HCT116 (cell line): ENCODE measurements around the gene SLC22A23. TPM values are rescaled to one million over a fixed set of nuclear protein-coding genes. Genes with fewer than 3 reads are reported as not detected.

Experiments
- YY1 ChIP-seq: IDR thresholded peaks from 2 replicates; pipeline ENCODE4 v1.6.1; 2011; ENCODE audit warnings: low read length, low read depth, moderate library complexity, mild to moderate bottlenecking; ENCODE audit not compliant: insufficient replicate concordance; ENCODE audit errors: extremely low read depth
- total RNA-seq: library from RNA; stranded (reverse); gene quantifications from one replicate; pipeline ENCODE4 v1.2.1, GENCODE V29; 2021; ENCODE audit not compliant: unreplicated experiment
- TF ChIP-seq, protein P1 (sequence below), 3 experiments: fragments of 200-600 bp in 1 of 3; sonication (generic) in 1 of 3; IDR thresholded peaks in 2 of 3; conservative IDR thresholded peaks in 1 of 3; 2 replicates each; pipeline ENCODE4 v1.5.1; 2012 to 2017; ENCODE audit warnings: low read depth in 2 of 3, low read length in 2 of 3, antibody characterized with exemption in 1 of 3, borderline replicate concordance in 1 of 3, control low read depth in 1 of 3, mild to moderate bottlenecking in 1 of 3, mixed read lengths in 1 of 3, mixed run types in 1 of 3, moderate library complexity in 1 of 3; ENCODE audit not compliant: insufficient read depth in 1 of 3
- TF ChIP-seq, protein P2 (sequence below): IDR thresholded peaks from 2 replicates; pipeline ENCODE4 v1.6.1; 2012
- TF ChIP-seq, protein P3 (sequence below): IDR thresholded peaks from 2 replicates; pipeline ENCODE4 v1.6.1; 2012
- TF ChIP-seq, protein P4 (sequence below): IDR thresholded peaks from 2 replicates; pipeline ENCODE4 v1.6.1; 2012; ENCODE audit warnings: low read depth

SLC22A23 gene
- total RNA-seq, 1 experiment from 2014 or later = 11.5 TPM

DNA sequence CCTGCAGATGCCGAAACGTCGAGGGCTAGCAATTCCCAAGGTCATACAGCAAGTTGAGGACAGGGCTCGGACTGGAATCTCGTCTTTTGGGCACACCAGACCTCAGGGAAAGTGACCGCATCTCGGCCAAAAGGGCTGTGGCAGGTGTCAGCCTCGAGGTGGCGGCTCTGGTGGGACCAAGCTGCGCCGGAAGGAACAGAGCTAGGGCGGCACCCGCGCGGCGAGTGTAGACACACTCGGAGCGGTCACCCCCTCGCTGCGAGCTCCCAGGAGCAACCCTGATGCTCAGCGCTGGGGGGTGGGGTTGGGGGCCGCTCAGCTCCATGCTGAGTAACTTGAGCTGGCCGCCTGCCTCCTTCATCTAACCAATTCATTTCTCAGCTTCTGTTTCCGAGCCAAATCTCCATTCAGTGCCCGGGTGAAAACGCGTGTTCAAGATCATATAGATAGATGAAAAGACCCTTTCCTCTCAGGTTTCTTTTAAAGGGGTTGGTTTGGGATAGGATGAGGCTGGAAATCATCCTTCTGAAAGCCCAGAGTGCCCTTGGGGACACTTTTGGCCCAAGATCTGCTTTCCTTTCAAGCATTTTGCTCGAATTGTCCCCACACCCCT, 227.2 kb downstream of the SLC22A23 start (continued):
- TF ChIP-seq, protein P1, sequence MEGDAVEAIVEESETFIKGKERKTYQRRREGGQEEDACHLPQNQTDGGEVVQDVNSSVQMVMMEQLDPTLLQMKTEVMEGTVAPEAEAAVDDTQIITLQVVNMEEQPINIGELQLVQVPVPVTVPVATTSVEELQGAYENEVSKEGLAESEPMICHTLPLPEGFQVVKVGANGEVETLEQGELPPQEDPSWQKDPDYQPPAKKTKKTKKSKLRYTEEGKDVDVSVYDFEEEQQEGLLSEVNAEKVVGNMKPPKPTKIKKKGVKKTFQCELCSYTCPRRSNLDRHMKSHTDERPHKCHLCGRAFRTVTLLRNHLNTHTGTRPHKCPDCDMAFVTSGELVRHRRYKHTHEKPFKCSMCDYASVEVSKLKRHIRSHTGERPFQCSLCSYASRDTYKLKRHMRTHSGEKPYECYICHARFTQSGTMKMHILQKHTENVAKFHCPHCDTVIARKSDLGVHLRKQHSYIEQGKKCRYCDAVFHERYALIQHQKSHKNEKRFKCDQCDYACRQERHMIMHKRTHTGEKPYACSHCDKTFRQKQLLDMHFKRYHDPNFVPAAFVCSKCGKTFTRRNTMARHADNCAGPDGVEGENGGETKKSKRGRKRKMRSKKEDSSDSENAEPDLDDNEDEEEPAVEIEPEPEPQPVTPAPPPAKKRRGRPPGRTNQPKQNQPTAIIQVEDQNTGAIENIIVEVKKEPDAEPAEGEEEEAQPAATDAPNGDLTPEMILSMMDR (IDR thresholded peaks at IDR 0.05 in 2 of 3, conservative IDR thresholded peaks at IDR 0.05 in 1 of 3; ENCODE audit: borderline replicate concordance in 1 of 3, insufficient read depth in 1 of 3, low read depth in 2 of 3, low read length in 2 of 3) = no peak
- TF ChIP-seq, protein P2, sequence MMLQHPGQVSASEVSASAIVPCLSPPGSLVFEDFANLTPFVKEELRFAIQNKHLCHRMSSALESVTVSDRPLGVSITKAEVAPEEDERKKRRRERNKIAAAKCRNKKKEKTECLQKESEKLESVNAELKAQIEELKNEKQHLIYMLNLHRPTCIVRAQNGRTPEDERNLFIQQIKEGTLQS = no peak
- TF ChIP-seq, protein P3, sequence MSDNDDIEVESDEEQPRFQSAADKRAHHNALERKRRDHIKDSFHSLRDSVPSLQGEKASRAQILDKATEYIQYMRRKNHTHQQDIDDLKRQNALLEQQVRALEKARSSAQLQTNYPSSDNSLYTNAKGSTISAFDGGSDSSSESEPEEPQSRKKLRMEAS = no peak
- TF ChIP-seq YY1 = no peak
- TF ChIP-seq, protein P4, sequence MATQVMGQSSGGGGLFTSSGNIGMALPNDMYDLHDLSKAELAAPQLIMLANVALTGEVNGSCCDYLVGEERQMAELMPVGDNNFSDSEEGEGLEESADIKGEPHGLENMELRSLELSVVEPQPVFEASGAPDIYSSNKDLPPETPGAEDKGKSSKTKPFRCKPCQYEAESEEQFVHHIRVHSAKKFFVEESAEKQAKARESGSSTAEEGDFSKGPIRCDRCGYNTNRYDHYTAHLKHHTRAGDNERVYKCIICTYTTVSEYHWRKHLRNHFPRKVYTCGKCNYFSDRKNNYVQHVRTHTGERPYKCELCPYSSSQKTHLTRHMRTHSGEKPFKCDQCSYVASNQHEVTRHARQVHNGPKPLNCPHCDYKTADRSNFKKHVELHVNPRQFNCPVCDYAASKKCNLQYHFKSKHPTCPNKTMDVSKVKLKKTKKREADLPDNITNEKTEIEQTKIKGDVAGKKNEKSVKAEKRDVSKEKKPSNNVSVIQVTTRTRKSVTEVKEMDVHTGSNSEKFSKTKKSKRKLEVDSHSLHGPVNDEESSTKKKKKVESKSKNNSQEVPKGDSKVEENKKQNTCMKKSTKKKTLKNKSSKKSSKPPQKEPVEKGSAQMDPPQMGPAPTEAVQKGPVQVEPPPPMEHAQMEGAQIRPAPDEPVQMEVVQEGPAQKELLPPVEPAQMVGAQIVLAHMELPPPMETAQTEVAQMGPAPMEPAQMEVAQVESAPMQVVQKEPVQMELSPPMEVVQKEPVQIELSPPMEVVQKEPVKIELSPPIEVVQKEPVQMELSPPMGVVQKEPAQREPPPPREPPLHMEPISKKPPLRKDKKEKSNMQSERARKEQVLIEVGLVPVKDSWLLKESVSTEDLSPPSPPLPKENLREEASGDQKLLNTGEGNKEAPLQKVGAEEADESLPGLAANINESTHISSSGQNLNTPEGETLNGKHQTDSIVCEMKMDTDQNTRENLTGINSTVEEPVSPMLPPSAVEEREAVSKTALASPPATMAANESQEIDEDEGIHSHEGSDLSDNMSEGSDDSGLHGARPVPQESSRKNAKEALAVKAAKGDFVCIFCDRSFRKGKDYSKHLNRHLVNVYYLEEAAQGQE = no peak
